H54 (cell line): ENCODE measurements around the gene CPPED1.
"Not testable (repeated sequence)": the region's sequence is repeated elsewhere in the genome, so short reads cannot be mapped to it uniquely, and the experiment has no call there.

Experiments used
- DNase-seq: peaks from one replicate; pipeline ENCODE4 v3.0.0; 2011; ENCODE audit warnings: low spot score, mixed read lengths; ENCODE audit not compliant: insufficient read length
- FAIRE-seq: peaks from 3 replicates; lab custom pipeline; 2011; peaks lifted over from hg19 to GRCh38; lab: Jason Lieb, UNC
- POLR2A ChIP-seq: IDR thresholded peaks from 2 replicates; pipeline ENCODE4 v1.6.1; 2011; ENCODE audit warnings: low read depth, mild to moderate bottlenecking, low read length

The CPPED1 gene

GRCh38 chr16:12815361-12815760, 11.7 kb upstream of the CPPED1 start:
- no peak for DNase-seq

DNA sequence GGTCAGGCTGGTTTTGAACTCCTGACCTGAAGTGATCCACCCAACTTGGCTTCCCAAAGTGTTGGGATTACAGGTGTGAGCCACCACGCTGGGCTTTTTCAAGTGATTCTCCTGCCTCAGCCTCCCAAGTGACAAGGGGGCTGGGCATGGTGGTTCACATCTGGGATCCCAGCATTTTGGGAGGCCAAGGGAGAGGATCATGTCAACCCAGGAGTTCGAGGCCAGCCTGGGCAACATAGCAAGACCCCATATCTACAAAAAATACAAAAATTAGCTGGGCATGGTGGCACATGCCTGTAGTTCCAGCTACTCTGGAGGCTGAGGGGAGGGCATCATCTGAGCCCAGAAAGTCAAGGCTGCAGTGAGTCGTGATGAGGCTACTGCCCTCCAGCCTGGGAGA, 10.0 kb upstream of the CPPED1 start:
- not testable (repeated sequence) for FAIRE-seq, DNase-seq

More at GRCh38 chr16:12815361-12815760, 11.7 kb upstream of the CPPED1 start:
- TF ChIP-seq POLR2A, result no peak
- FAIRE-seq, result no peak

DNA sequence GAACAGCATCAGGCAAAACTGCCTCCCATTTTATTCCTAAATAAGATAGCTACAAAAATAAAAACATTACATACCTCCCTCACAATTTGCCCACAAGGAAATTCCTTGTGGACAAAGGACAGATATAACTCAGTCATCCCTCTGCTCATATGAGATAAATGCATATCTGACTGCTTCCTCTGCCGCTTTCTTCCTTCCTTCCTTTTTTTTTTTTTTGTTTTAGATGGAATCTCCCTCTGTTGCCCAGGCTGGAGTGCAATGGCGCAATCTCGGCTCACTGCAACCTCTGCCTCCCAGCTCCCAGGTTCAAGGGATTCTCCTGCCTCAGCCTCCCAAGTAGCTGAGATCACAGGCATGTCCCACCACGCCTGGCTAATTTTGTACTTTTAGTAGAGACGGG, 9.6 kb upstream of the CPPED1 start:
- not testable (repeated sequence) for DNase-seq, FAIRE-seq

- FAIRE-seq (no peak), DNase-seq (no peak)
- TF ChIP-seq POLR2A, result no peak
Measured at GRCh38 chr16:12811441-12812383, 8.0 kb upstream of the CPPED1 start.

DNA sequence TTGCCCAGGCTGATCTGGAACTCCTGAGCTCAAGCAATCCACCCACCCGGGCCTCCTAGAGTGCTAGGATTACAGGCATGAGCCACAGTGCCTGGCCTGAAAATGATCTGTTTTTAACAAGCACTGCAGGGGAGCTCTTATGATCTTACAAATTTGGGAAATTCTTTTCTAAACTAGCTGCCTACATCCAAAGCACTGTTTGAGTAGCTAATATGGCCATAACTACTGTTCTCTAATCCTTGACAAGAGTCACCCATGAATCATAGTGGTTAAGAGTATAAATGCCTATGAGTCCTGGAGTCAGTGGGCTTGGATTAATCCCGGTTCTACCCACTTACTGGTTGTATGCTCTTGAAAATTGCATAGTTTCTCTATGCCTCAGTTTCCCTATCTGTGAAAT, 1.4 kb upstream of the CPPED1 start:
- no peak for FAIRE-seq
- DNase-seq, result no peak
- no peak for TF ChIP-seq POLR2A

DNA sequence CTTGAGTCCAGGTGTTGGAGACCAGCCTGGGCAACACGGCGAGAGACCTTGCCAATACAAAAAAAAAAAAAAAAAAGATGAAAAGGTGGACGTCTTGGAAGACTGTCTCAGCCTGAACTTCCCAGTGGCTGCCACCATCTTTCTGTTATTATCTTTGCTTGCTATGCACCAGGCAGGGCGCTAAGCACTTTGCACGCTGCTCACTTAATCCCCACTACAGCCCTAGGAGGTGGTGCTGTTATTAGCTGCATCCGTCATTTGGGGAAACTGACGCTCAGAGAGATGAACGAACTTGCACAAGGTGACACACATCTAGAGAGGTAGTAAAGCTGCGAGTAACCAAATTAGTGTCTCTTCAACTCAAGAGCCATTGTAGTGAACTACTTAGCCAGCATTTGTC, 708 bp upstream of the CPPED1 start:
- TF ChIP-seq POLR2A, result no peak
- no peak for FAIRE-seq
- DNase-seq, result no peak

DNA sequence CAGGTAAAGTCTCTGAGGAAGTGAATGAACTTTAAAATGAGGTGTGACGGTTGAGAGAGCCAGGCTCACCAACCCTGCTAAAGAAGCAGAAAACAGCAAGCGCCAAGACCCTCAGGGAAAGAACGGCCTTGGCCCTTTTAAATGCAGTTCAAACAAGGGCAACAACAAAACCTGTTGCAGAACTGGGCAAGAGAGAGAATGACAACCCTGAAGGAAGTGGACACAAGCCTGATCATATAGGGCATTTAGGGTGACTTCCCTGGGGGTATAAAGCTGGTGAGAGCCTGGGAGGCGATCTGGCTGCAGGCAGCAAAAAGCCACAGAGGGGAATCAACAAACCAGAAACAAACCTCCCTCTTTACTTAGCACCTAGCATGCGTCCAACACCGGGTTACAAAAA, 1.0 kb downstream of the CPPED1 start:
- DNase-seq, result no peak
- no peak for FAIRE-seq
- no peak for TF ChIP-seq POLR2A

GRCh38 chr16:12802048-12802447, 1.6 kb downstream of the CPPED1 start:
- no peak for TF ChIP-seq POLR2A
- no peak for DNase-seq
- no peak for FAIRE-seq

- DNase-seq (peak; percentile 16), FAIRE-seq (no peak)
- no peak for TF ChIP-seq POLR2A
Measured at GRCh38 chr16:12801511-12802042, 2.1 kb downstream of the CPPED1 start.

GRCh38 chr16:12800817-12801216, 2.9 kb downstream of the CPPED1 start:
- TF ChIP-seq POLR2A, result no peak
- FAIRE-seq (no peak), DNase-seq (no peak)

- not testable (repeated sequence) for DNase-seq, FAIRE-seq
Measured at GRCh38 chr16:12799996-12800395, 3.7 kb downstream of the CPPED1 start.

DNA sequence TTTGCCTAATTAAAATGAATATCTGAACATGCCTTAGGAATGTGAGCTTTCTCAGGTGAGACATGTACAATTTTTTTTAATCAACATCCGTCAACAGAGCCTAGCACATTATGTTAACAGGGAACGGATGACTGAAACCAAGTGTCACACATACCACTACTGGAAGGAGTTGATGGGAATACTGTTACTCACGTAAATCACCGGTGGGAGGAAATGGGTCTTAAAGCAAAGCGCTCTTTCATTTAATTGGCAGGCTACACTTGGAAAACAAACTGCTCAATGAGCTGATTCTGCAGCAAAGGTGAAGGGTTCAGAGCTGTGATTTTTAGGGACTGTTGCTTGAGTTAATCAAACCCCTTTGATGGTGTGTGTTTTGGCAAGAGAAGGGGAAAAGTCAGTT, 4.8 kb downstream of the CPPED1 start:
- DNase-seq, result no peak
- no peak for TF ChIP-seq POLR2A
- FAIRE-seq, result no peak

DNA sequence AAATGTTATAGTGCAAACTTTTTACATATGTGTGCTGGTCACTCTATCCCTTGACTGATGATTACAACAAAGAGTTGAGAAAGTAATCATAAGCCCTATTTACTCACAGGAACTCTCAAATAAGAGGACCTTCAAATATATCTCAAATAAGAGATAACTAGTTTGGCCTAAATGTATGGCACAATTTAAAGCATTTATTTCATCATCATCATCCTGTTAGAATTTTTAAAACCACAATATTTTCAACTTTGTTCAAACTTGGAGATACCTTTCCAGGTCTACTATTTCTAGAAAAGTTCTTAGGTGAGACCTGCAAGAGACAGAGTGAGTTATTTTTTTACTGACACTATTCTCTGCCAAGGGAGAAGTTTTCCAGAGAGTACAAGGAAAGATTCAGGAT, 5.5 kb downstream of the CPPED1 start:
- DNase-seq (no peak), FAIRE-seq (no peak)
- no peak for TF ChIP-seq POLR2A

DNA sequence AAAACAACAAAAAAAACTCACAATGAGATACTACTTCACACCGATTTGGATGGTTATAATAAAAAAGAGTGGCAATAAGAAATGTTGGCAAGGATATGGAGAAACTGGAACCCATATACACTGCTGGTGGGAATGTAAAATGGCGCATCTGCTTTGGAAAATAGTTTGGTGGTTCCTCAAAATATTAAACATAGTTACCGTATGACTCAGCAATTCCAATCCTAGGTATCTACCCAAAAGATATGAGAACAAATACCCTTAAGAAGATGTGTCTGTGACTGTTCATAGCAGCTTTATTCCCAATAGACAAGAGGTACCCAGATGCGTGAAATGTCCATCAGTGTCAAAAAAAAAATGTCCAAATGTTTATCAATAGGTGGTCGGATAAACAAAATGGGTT, 7.2 kb downstream of the CPPED1 start:
- DNase-seq, result peak; percentile 12
- TF ChIP-seq POLR2A, result no peak
- FAIRE-seq, result no peak
